Activated CD8-positive, alpha-beta memory T cell treated with anti-CD3 and anti-CD28 coated beads for 36 hours (primary cell): Measurements from ENCODE around the gene MZF1. TPM values are rescaled to one million over a fixed set of nuclear protein-coding genes. Genes with fewer than 3 reads are reported as not detected.

Experiments
- CTCF ChIA-PET: fragments of 350-600 bp; sonication (Branson Sonifier 250); formaldehyde crosslinking; loops from one replicate; lab custom pipeline; 2021; ENCODE audit warnings: antibody characterized with exemption; lab: Charles Lee
- POLR2A ChIA-PET: fragments of 350-600 bp; sonication (Branson Sonifier 250); formaldehyde crosslinking; loops from one replicate; lab custom pipeline; 2021; ENCODE audit warnings: antibody characterized with exemption; lab: Charles Lee
- total RNA-seq, 2 experiments: library from RNA; stranded (reverse); gene quantifications; one replicate each; pipeline ENCODE4 v1.2.3, GENCODE V29; 2021

The MZF1 gene
- total RNA-seq, 2 experiments from 2014 or later, result 14.0 to 14.3 TPM

DNA sequence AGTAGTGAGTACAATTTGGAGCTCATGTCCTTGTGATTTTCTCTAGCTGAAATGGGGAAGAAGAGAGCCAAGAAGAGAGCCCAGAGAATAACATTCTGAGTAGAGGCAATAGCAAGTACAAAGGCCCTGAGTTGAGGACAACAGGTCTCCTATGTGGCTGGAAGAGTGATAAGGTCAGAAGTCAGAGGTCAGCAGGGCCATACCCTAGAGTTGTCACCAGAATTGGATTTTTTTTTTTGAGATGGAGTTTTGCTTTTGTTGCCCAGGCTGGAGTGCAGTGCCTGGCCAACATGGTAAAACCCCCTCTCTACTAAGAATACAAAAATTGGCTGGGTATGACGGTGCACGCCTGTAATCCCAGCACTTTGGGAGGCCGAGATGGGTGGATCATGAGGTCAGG lies 37.3 kb downstream of the MZF1 start:
- CTCF ChIA-PET, result interaction anchor here (5.0 kb wide), 1 partner anchor 16 kb away, joined by 20 read pairs; the partner anchor contains the start of gene ZBTB45
- POLR2A ChIA-PET, result no interaction called here

DNA sequence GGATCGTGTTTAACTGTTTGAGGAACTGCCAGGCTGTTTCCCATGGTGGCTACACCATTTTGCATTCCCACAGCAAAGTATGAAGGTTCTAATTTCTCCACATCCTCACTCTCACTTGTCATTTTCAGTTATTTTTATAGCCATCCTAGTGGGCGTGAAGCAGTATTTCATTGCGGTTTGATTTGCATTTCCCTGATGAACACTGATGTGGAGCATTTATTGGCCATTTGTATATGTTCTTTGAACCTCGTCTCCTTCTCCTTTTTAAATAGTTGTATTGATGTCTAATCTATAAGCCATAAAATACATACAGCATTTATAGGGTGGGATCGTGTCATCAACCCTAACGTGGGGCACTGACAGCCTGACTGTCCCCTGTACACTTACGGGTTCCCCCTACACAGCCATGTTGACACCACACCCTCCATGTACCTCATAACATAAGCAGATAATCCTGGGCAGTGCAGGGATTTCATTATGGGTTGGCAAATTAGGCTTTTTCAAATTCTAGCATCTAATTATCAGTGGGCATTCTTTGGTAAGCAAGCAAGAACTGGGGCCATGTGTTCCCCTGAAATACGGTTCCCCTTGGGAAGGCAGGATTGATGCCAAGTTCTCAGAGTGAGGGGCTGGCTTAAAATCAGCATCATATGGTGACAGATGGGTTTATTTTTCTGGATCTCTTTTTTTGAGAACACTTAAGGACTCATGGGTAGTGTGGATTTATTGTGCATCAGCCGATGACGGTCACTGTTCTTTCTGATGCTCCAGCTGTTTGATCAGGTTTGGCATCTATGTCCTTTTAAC lies 41.9 kb downstream of the MZF1 start:
- ChIA-PET CTCF (no interaction called here), POLR2A (no interaction called here)

DNA sequence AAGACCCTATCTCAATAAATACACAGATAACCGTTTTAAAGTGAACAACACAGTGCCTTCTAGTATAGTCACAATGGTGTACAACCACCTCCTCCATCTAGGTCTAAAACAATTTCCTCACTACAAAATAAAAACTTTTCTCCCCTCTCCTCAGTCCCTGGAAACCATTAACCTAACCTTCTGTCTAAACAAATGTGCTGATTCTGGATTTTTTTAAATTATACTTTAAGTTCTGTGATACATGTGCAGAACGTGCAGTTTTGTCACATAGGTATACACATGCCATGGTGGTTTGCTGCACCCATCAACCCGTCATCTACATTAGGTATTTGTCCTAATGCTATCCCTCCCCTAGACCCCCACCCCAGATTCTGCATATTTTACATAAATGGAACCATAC lies 43.7 kb downstream of the MZF1 start:
- ChIA-PET CTCF (no interaction called here), POLR2A (no interaction called here)

DNA sequence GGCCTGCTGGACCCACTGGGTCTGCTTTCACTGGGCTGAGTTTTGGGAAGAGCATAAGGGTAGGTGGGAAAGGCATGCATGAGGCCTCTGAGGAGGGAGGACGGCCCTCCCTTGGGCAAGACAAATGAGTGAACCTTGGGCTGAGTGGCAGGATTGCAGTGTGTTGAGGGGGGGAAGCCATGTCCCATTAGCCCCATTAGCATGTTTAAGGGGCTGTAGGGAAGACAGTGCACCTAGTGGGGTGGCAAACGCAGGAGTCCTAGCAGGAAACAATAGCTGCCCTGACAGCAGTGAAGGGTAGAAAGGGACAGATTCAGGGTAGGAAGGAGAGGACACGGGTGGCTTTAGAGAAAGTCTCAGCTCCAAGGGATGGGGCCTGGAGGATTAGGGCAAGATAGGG lies 50.4 kb downstream of the MZF1 start:
- POLR2A ChIA-PET, result no interaction called here
- CTCF ChIA-PET, result no interaction called here

DNA sequence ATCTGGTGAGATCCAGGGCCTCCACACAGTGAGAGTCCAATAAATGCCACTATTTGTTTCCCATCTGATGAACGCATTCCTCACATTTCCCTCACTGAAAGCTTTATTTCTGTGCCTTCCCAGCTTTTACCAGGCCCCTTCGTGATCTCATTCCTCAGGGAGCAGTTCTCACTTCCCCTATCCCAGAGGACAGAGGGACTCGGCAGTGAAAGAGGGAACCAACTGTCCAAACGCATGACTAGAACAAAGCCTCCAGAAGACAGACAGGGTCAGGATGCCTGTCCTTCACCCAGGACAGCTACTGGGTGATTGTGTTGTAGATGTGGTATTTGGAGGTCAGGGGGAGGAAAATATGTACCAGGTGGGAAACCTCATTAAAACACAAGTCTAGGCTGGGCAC lies 51.5 kb downstream of the MZF1 start:
- ChIA-PET CTCF (interaction anchor here (0.9 to 5.3 kb wide), 2 partner anchors 22 to 24 kb away, joined by 3 to 42 read pairs; partner anchors contain the start of gene TRIM28), POLR2A (interaction anchor here (0.9 kb wide), 1 partner anchor 55 kb away, joined by 3 read pairs; no protein-coding TSS in a partner anchor)

DNA sequence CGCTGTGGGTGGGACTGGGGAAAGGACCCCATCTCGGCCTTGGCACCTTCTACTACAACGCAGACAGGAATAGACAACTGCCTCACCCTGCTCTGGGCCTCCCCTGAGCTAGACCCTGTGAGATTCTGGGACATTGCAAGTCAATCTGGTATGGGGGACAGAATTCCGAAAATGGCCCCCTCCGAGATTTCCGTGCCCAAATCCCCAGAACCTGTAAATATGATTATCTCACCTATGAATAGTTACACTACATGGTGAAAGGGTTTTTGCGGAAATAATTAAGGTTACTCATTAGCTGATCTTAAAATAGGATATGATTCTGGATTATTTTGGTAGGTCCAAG lies 52.9 kb downstream of the MZF1 start:
- CTCF ChIA-PET, result interaction anchor here (0.6 to 5.3 kb wide), 23 partner anchors 8 to 245 kb away, joined by 3 to 42 read pairs (median 7); partner anchors contain the start of genes CHMP2A, TRIM28, ZNF584 and ZNF837

DNA sequence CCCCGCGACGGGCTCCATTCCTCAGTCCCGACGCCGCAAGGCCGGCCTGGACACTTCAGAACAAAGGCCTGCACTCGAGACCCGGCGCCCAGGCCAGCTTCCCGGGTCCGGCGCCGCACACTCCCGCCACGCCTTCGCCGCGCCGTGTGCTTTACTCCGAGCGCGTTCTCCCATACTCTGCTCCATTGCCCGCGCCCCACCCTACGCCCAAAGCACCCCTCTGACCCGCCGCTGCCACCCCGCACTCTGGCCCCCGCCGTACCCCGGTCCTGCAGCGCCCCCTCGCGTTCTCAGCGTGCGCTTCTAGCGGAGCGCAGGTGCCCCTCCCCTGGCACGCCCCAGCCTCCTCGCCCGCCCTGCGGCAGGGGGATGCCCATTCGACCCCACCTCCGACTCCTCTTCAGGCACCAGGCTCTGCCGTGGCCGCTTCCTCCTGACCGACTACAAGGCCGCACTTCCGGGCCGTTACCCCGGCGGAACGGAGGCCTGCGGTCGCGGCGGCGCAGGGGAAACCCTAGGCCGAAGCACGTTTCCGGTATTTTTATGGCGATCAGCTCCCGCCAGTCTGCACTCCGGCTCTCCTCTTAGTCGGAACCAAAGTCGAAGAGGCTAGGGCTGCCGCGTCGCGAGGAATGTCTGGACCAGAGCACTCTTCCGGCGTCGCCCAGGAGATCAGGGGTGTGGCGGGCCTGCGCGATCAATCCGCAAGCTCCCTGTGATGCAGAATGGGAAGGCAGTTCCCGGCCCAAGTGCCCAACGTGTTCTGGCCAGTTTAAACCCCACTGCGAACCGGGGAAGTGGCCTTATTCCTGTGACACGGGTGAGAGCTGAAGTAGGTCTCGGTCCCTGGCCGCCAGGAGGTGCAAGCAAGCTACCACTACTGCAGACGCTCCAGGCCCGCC lies 53.5 kb downstream of the MZF1 start, which contains the start of gene ZBTB45:
TSS of gene ZBTB45 (minus strand) at position 456 of the 902 bp plus-strand sequence. CDS start 2,137 bp downstream, outside the sequence.
- ChIA-PET CTCF (interaction anchor here (0.5 to 5.3 kb wide), 32 partner anchors 11 to 299 kb away, joined by 3 to 42 read pairs (median 4); partner anchors contain the start of genes CHMP2A, TRIM28, ZNF584 and ZNF837), POLR2A (interaction anchor here (0.5 to 2.6 kb wide), 14 partner anchors 9 to 158 kb away, joined by 3 to 12 read pairs (median 5); partner anchors contain the start of genes CHMP2A, TRIM28 and ZNF584)

More for the DNA sequence above, 52.9 kb downstream of the MZF1 start:
- POLR2A ChIA-PET, result interaction anchor here (0.5 to 2.6 kb wide), 13 partner anchors 10 to 158 kb away, joined by 3 to 12 read pairs (median 5); partner anchors contain the start of genes CHMP2A, TRIM28 and ZNF584

DNA sequence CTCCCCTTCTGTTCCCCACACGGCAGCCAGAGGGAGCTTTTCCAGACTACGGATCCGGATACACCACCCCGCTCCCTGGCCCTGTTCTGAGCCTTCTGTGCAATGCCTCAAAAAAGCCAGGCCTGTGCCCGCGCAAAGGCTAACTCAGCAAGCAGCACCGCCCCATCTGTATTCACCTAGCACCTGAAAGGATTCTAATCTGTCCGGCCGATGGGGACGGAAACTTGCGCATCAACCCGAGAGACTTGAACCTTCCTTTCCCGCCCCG lies 54.1 kb downstream of the MZF1 start:
- ChIA-PET CTCF (interaction anchor here (0.6 to 5.3 kb wide), 22 partner anchors 11 to 294 kb away, joined by 3 to 42 read pairs (median 6); partner anchors contain the start of genes CHMP2A, TRIM28, ZNF584 and ZNF837), POLR2A (interaction anchor here (0.8 to 2.6 kb wide), 4 partner anchors 19 to 57 kb away, joined by 3 to 12 read pairs (median 10); partner anchors contain the start of genes CHMP2A and TRIM28)

DNA sequence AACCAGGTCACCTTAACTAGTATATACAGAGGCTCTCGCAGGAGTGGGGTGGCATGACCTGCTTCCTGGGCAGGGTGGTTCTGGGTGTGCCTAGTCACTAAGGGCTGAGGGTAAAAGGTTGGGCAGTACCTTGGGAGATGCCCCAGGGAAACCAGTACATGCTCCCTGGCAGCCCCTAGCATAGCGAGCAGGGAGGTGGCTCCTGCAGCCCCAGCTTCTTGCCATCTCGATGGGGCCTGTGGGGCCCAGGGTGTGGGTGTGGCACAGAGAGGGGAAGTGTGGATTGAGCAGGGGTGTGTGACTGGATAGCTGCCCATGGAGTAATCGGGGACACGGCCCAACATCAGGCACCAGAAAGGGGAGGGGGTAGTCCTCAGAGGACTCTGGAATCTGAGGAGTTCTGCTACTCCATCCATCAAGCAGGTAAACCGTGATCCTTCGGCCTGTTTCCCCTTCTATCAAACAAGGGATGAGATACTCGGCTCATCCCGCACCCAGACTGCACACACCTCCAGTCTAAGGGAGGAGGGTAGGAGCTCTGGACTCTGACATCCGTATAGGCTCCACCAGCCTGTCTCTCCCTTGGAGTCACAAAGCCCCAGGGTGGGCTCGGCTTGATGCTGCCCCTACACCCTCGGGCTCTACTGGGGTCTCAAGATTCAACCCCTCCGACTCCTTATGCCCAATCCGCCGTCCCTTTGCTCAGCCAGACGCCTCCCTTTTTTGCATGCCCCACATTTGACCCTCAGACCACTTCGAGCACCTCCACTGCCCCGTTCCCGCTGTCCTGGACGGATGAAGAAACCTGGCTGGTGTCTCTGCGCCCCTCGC lies 54.7 kb downstream of the MZF1 start:
- CTCF ChIA-PET, result interaction anchor here (0.6 to 5.3 kb wide), 23 partner anchors 10 to 294 kb away, joined by 3 to 42 read pairs (median 6); partner anchors contain the start of genes CHMP2A, TRIM28, ZNF584 and ZNF837
- POLR2A ChIA-PET, result interaction anchor here (0.8 to 2.6 kb wide), 4 partner anchors 19 to 57 kb away, joined by 3 to 12 read pairs (median 10); partner anchors contain the start of genes CHMP2A and TRIM28

DNA sequence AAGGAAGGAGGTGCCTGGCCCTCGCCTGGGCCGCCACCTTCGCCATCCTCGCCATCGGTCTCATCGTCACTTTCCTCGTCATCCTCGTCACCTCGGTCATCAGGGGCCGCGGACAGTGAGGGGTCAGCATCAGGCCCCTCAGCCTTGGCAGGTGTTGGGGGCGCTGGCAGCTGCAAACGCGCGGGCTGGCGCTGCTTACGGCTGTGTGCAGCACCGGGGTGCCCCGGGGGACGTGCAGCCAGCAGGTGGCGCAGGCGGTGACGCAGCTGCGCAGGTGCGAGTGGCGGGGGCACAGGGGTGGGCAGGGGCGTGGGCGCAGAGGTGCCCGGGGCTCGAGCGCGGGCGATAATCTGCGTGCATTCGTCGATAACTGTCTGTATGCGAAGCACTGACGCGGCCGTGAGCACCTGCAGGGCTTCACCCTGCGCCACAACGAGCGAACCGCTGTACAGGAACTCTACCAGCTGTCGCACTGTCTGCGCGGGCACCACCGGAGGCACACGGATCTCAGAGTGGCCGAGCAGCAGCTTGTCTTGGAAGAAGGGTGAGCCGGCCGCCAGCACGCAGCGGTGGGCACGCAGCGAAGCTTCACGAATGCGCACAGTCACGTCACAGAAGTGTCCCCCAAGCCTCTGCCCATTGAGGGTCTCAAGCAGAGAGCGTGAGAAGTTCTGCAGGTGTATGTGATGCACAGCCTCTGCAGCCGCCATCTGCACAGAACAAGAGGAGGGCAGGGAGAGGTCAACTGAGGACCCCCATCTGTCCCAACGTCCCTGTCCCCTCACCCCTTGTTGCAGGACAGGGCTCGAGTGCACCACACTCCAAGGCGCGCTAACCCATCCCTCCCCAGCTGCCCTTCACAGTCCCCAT lies 55.9 kb downstream of the MZF1 start:
- POLR2A ChIA-PET, result no interaction called here

DNA sequence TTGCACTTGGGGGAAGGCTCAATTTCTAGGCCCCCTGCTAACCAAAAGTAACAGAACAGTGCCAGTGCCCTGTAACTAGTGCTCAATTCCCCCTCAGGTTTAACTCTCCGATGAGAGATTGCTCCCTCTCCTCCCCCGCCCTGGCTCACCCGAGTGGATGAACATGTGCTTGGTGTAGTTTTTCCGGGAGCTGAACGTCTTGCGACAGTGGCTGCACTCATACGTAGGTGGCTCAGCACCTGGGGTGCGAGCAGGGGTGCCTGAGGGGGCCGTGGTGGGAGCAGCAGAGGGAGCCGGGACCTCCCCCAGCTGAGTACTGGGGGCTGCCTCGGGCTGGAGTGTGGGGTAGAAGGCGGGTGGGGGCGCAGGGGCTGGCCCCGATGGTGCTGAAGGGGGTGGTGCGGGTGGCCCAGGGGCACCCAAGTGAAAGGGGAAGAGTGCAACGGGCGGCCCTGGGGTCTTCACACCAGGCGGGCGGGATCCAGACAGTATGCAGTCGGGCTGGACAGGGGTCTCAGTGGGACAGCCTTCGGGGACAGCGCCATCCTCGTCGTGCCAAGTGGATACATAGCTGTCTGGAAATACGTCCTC lies 56.8 kb downstream of the MZF1 start:
- CTCF ChIA-PET, result interaction anchor here (0.8 to 1.9 kb wide), 2 partner anchors 16 to 122 kb away, joined by 3 to 6 read pairs; no protein-coding TSS in a partner anchor

More for the DNA sequence above, 55.9 kb downstream of the MZF1 start:
- CTCF ChIA-PET, result interaction anchor here (0.7 to 5.3 kb wide), 4 partner anchors 17 to 63 kb away, joined by 3 to 42 read pairs (median 18); partner anchors contain the start of genes CHMP2A and TRIM28

DNA sequence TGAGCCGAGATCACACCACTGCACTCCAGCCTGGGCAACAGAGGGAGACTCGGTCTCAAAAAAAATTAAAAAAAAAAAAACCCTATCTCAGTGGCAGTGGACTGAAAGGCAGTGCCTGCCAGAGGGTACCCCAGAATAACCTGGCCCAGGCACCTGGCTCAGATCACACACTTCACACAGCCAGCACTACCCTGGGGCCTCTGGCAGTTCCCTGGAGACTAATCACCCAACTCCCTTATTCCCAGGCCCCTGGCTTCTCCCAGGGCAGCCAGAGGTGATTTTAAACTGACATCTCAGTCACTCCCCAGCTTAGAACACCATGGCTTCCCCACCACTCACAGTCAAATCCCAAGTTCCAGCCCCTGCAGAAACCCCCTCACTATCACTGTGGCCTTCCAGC lies 57.9 kb downstream of the MZF1 start:
- POLR2A ChIA-PET, result no interaction called here
- CTCF ChIA-PET, result interaction anchor here (0.9 to 3.2 kb wide), 3 partner anchors 15 to 66 kb away, joined by 3 to 20 read pairs (median 9); no protein-coding TSS in a partner anchor

More for the DNA sequence above, 56.8 kb downstream of the MZF1 start:
- POLR2A ChIA-PET, result interaction anchor here (0.6 kb wide), 1 partner anchor 27 kb away, joined by 3 read pairs; the partner anchor contains the start of gene TRIM28

DNA sequence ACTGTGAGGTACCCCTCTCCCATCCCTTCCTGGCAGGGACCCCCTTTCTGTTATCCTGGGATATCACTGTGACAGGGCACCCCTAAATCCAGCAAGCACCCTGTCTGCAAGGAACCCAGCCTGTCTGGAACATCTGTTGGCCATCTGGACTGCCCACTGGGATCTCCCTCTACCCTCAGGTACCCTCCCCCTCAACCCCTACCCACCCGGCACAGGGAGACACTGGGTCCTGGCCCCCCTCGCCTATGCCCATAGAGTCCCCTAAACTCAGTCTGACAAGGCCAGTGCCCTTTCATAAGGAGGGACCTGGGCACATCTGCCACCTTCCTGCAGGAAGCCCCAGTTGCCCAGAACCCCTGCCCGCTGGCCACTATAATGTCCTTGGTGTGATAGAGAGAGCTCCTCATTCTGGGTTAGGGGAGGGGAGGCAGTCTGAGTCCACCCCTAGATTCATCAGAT lies 58.5 kb downstream of the MZF1 start:
- ChIA-PET CTCF (interaction anchor here (0.7 to 3.2 kb wide), 13 partner anchors 14 to 66 kb away, joined by 3 to 20 read pairs (median 4); partner anchors contain the start of gene CHMP2A), POLR2A (interaction anchor here (0.8 to 1.5 kb wide), 6 partner anchors 15 to 152 kb away, joined by 3 to 5 read pairs (median 4); partner anchors contain the start of genes TRIM28 and UBE2M)

DNA sequence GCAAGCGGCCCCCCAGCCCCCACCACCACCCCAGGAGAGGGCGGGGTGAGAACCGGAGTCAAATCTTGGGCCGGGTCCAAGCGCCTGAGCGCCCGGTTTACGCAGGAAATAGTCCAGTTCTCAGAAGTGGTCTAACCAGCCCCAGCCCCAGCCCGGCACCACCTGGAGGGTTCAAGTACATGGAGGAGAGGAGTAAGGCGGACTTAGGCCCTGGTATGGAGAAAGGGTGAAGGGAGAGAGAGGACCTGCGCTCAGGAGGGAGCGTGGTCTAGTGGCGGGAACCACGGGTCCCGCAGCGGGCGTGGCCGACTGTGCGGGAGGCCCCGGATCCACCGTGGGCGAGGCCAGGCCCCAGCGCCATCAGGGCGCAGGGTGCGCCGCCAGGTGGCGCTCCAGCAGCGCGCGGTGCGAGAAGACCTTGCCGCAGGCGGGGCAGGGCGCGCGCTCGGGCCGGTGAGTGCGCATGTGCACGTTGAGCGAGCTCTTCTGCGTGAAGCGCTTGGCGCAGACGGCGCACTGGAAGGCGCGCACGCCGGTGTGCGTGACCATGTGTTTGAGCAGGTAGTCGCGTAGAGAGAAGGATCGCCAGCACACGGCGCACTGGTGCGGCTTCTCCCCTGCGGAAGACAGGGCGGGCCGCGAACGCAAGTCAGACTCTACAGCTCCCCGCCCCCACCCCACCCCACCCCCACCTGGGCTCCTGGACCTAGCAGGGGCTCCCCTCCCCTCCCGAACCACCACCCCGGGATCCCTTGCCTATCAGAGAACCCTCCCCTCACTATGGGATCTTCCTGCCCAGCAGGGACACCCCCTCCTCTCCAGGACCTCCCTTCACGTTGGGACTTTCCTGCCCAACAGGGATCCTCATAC lies 59.2 kb downstream of the MZF1 start:
- POLR2A ChIA-PET, result interaction anchor here (0.7 to 1.5 kb wide), 7 partner anchors 15 to 151 kb away, joined by 3 to 5 read pairs (median 3); partner anchors contain the start of genes TRIM28 and UBE2M
- CTCF ChIA-PET, result interaction anchor here (0.7 to 3.2 kb wide), 12 partner anchors 14 to 67 kb away, joined by 3 to 20 read pairs (median 4); partner anchors contain the start of gene CHMP2A
